Stimulated activated CD4-positive, alpha-beta T cell treated with anti-CD3 and anti-CD28 coated beads, TNF-alpha, amount 100 ng/mL, for 4 hours (primary cell): ENCODE results near the gene CCNY.
"Not testable (repeated sequence)": the region's sequence is repeated elsewhere in the genome, so short reads cannot be mapped to it uniquely, and the experiment has no call there.

Experiments used
- DNase-seq, 3 experiments: peaks; one replicate each; pipeline ENCODE4 v3.0.0-alpha.2; 2020; ENCODE audit warnings: low read depth in 3 of 3

Gene CCNY

GRCh38 chr10:35336084-35336831 lies at the start of gene CCNY:
TSS of gene CCNY (plus strand) at chr10:35336509. CDS start at chr10:35337054, 545 bp downstream.
- peak; percentile 63 to 80 (median 66) for DNase-seq

DNA sequence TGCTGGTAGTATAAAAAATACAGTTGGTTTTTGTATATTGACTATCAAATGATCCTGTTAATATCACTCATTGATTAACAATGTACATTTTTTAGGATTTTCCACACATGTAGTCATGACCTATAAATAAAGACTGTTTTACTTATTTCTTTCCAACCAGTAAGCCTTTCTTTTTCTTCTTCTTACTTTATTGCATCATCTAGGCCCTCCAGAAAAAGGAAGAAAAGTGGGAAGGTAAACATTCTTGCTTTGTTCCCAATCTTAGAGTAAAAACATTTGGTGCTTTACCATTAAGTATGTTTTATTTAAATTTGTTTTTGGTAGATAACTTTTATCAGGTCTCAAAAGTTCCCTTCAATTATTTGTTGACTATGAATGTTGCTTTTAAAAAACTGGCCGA lies 47.1 kb upstream of the CCNY start:
- DNase-seq = no peak

- DNase-seq = no peak
Observed at GRCh38 chr10:35294506-35294905, 41.8 kb upstream of the CCNY start.

- DNase-seq = no peak
Observed at GRCh38 chr10:35299016-35299415, 37.3 kb upstream of the CCNY start.

DNA sequence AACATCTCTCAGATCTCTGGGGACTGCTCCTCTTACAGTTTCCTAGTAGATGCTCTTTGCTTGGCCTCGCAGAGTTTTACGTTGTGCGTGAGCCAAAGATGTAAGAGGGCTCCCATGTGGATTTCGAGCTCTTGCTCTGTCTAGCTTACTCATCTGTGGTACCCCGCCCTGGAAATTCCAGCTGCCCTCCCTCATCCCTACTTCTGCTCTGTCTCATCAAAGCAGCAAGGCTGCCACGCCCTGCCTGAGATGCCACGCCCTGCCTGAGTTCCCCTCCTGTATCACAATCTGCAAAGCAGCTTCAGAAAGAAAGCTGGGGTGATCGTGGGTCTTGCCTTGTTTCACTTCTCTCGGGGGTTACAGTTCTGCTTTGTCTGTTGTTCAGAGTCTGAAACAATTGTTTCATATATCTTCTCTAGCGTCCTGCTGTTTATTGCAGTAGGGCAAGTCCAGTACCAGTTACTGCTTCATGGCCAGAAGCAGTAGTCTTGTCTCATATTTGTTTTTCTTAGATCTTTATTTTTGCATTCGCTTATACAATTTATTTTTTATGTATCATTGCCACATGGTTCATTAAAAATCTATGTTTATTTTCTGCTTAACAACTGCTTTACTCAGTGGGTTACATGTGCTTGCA lies 36.1 kb upstream of the CCNY start:
- no peak for DNase-seq

DNA sequence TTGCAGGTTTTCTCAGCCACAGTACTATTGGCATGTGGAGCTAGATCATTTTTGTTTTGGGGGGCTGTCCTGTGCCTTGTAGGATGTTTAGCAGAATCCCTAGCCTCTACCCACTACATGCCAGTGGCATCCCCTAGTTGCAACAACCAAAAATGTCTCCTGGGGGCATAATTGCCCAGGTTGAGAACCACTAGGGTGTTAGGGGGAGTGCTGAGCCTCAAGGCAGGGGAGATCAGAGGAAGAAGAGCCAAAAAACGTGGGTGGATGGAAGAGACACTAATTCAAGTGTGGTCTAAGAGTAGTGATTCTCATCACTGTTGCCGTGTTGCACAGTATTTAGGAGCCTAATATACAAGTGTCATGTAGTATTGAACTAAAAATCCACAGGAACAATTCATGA lies 31.7 kb upstream of the CCNY start:
- no peak for DNase-seq

GRCh38 chr10:35306852-35307251 lies 29.5 kb upstream of the CCNY start:
- no peak for DNase-seq

DNA sequence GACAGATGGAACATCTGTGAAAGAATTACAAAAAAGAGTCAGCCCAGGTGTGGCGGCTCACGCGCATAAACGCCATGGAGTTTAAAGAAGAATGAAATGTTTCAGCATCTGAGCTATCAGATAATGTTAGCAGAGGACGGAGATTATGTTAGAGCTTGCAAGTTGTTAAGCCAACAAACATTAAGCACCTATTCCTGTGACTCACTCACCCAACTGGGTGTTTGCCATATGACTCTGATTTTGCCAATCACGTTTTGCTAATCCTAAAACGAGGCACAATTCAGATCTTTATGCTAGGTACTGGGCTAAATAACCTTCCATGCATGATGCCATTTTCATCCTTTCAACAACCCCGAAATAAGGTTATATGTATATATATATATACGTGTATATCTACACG lies 29.0 kb upstream of the CCNY start:
- DNase-seq = no peak

GRCh38 chr10:35308809-35309208 lies 27.5 kb upstream of the CCNY start:
- DNase-seq = no peak

DNA sequence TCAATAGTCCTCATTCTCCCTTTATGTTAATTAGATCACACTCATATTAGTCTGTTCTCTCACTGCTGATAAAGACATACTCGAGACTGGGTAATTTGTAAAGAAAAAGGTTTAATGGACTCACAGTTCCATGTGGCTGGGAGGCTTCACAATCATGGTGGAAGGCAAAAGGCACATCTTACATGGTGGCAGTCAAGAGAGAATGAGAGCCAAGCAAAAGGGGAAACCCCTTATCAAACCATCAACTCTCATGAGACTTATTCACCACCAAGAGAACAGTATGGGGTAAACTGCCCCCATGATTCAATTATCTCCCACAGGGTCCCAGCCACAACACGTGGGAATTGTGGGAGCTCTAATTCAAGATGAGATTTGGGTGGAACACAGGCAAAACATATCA lies 22.2 kb upstream of the CCNY start:
- not testable (repeated sequence) for DNase-seq

DNA sequence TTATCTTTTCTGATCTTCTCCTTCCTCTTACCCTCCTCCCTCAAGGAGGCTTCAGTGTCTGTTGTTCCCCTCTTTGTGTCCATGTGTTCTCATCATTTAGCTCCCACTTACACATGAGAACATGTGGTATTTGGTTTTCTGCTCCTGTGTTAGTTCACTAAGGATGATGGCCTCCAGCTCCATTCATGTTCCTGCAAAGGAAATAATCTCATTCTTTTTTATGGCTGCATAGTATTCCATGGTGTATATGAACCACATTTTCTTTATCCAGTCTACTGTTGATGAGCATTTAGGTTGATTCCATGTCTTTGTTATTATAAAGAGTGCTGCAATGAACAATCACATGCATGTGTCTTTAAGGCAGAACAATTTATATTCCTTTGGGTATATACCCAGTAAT lies 21.1 kb upstream of the CCNY start:
- DNase-seq = not testable (repeated sequence)

DNA sequence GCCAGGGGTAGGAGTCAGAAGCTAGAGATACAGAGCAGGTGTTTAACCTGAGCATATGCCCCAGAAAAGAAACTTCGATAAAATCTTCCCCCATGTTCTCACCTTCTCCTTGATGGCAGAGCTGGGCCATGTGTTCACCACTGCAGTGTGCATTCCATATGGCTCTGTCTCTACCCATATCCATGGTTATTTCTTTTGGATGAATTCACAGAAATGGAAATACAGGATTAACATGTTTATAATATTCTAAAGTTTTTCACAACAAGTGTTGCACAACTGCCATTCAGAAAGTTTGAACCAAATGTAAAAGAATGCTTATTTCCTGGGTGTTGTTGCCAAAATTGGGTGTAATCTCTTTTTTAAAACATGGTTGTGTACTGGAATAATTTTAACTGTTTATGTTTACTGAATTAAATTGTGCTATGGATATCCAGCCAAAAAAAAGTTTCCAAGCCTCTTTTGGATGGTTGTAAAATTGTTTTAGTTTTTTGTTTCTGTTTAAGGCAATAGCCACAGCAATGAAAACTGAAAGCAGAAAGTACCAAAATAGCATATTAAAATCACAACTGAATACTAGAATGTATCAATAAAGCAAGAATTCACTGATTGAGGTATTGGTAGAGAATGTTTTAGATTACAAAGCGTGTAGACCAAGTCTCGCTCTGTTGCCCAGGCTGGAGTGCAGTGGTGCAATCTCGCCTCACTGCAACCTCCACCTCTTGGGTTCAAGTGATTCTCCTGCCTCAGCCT lies 19.9 kb upstream of the CCNY start:
- no peak for DNase-seq

DNA sequence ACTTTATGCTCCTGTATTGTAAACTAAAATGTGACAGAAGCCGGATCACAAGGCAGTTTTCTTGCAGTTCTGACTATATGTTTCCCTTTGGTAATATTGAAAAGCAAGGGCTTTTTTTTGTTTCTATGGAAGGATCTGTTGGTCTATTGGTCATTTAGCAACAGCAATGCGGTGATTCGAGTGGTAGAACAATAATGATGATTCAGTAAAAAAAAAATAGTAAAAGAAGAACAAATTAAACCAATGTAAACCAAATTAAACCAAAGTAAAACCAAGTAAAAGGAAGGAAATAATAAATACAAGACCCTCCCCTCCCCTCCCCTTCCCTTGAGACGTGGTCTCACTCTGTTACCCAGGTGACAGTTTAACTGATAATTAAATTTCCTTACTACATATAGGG lies 17.8 kb upstream of the CCNY start:
- DNase-seq = no peak

DNA sequence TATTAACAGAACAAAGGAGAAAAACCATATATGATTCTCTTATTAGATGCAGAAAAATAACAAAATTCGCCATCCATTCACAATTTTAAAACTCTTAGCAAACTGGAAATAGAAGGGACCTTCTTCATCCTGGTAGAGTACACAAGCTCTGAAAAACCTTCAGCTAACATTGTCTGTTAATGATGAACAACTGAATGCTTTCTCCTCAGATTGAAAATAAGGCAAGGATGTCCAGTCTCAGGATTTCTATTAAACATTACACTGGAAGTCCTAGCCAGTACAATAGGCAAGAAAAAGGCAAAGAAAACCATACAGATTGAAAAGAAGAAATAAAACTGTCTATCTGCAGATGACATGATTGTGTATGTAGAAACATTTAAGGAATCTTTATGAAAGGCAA lies 16.0 kb upstream of the CCNY start:
- no peak for DNase-seq

DNA sequence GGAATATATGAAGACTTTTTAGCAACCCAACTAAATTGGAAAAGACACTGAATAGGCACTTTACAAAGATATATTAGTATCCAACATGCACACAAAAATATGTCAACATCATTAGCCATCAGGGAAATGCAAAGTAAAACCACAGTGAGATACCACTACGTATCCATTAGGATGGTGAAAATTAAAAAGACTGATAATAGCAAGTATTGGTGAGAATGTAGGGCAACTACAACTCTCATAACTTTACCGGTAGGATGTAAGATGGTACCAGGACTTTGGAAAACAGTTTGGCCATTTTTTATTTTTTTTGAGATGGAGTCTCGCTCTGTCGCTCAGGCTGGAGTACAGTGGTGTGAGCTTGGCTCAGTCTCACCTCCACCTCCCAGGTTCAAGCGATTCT lies 13.7 kb upstream of the CCNY start:
- DNase-seq = no peak

DNA sequence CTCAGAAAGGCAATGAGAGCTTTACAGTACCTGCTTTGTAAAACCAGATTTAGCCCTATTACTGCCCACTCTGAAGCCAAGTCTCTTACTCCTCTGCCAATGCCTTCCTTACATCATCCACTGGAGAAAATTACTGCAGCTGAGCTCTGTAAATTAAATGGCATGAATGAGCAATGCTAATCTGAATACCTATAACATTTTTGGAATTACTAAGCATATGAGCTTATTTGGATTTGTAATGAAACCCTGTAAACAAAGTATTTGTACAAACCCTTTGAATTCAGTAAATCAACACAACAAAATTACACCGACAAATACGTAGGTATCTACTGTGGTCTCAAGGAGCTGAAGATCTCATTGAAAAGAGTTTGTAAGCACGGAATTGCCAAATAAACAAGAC lies 12.1 kb upstream of the CCNY start:
- DNase-seq = no peak

DNA sequence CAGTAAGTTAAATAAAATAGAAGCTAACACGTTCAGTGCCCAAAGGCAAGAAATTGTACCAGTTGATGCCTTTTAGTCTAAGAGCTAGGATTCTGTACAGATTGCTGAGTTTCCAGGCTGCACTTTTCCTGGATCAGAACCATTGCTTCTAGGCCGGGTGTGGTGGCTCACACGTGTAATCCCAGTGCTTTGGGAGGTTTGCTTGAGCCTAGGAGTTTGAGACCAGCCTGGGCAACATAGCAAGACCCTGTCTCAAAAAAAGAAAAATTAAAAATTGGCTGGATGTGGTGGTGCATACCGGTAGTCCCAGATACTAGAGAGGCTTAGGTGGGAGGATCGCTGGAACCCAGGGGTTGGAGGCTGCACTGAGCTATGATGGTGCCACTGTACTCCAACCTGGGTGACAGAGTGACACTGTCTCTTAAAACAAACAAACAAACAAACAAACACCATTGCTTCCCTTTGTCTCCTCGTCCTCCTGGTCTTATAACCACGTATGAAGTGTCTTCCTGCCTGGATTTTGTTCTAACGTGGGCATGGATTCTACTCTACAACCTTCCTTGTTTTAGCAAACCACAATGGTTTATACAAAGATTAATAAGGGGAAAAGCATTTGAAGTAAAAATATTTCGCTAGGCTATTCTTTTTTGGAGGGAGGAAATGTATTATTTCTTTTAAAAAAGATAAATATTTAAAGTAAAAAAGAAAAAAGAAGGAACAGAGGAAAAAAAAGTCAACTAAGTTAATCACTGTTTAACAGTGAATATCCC lies 9.7 kb upstream of the CCNY start:
- DNase-seq = no peak

DNA sequence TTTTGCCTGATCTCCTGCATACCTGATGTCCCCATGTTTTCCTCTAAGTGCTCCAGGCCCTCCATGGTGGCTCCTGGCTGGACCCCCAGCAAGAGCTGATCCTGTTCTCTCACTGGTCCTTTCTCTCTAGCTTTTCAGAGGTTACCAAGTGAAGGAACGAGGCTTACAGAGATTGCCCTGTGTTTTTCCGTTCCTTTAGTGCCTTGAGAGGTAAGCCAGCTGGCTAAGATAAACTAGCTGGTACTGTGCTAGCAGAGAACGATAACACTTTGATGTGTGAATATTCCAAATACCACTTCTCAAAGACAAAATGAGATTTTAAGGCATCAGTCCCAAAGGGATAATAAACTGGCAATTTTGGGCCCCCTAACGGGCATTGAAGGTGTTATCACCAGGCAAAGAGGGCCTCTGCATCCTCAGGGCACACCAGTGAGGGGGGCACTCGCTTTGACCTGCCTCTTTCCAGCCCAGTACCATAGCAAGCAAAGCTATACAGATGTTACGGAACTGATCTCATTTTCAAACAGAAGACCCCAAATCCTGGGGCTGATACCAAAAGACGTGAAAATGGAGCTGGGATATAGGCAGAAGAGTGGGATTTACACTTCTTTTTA lies 8.4 kb upstream of the CCNY start:
- no peak for DNase-seq

GRCh38 chr10:35328404-35329037 lies 7.8 kb upstream of the CCNY start:
- no peak for DNase-seq

GRCh38 chr10:35329520-35329919 lies 6.8 kb upstream of the CCNY start:
- no peak for DNase-seq
